T1000 (cell line): ENCODE results near the gene STUB1.

Experiments
- DNase-seq: peaks from one replicate; lab custom pipeline; 2025; ENCODE audit warnings: mixed read lengths; lab: John Stamatoyannopoulos, UW

The STUB1 gene

DNA sequence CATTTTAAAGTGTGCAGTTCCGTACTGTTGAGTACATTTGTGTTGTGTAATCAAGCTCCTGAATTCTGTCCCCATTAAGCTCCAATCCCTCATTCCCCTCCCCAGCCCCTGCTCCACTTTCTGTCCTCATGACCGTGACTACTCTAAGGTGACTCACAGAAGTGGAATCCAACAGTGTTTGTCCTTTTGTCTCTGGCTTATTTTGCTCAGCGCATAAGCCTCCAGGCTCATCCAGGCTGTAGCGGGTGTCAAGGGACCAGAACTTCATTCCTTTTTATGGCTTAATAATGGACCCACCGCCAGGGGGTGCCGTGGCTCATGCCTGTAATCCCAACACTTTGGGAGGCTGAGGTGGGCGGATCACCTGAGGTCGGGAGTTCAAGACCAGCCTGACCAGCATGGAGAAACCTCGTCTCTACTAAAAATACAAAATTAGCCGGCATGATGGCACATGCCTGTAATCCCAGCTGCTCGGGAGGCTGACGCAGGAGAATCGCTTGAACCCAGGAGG is 32.6 kb downstream of the STUB1 start:
- peak; percentile 87 for DNase-seq

DNA sequence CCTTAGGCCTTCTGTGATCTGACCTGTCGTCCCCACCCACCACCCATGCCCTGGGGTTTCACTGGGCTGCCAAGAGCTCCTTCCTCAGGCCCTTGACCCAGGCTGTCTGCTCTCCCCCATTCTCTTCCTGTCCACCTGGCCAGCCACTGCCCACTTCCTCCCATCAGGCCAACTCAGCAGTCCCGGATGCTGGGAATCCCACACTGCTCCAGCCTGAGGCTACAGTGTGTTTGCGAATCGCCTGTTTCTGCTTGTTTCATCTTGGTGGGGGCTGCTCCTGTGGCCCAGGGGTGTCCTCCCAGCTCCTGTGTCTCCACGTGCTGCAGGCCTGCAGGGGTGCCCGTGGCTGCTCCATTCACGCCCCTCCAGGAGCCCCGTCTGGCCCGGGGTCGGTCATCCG is 33.9 kb downstream of the STUB1 start:
- no peak for DNase-seq

DNA sequence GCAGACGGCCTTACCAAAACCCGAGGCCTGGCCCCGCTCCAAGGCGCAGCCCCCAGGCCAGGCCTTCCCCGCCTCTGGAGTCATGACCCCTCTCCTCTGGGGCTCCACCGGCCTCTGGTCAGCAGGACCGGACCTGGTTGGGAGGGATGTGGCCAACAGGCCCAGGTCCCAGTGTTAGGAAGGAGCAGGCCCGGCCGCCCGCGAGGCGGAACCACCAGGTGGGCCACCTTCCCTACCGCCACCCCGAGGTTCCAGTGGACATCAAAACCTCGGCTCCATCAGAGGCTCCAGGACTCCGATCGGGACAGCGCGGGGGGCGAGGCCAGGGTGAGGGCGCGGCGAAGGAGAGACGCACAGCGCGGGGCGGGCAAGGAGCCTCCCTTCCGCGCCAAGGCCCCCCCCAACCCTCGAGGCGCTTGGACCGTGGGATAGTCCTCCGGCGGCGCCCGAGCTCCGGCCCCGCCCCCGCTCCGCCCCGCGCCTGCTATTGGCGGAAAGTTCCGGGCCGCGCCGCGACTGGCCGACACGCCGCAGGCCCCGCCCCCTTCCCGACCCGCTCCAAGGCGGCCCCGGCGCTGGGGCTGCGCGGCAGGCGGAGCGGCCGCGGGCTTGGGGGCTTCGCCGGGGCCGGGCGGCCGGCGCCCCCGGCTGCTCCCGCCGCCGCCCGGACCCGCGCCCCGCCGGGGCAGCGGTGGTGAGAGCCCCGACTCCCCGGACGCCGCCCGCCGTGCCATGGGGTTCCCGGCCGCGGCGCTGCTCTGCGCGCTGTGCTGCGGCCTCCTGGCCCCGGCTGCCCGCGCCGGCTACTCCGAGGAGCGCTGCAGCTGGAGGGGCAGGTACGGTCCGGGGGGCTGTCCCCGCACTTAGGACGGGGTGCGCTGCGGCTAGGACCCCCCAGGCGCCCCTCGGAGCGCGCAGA is 34.6 kb downstream of the STUB1 start, which contains the start of gene METRN:
TSS of gene METRN (plus strand) at position 561 of the 919 bp plus-strand sequence. CDS start at position 733, 172 bp downstream.
- peak; percentile 88 for DNase-seq

DNA sequence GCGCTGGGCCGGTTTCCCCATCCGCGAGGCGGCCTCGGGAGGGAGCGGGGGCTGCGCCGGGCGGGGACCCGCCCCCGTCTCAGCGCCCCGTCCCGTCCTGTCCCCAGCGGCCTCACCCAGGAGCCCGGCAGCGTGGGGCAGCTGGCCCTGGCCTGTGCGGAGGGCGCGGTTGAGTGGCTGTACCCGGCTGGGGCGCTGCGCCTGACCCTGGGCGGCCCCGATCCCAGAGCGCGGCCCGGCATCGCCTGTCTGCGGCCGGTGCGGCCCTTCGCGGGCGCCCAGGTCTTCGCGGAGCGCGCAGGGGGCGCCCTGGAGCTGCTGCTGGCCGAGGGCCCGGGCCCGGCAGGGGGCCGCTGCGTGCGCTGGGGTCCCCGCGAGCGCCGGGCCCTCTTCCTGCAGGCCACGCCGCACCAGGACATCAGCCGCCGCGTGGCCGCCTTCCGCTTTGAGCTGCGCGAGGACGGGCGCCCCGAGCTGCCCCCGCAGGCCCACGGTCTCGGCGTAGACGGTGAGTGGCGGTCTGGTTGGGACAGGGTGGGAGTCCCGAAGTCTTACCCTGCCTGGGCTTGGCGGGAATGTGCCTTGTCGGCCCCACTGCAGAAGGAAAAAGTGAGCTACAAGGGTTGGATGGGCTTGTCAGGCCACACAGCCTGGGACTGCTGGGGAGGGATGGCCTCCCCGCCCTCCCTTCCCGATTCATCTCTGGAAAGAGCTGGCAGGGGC is 35.4 kb downstream of the STUB1 start:
- no peak for DNase-seq

DNA sequence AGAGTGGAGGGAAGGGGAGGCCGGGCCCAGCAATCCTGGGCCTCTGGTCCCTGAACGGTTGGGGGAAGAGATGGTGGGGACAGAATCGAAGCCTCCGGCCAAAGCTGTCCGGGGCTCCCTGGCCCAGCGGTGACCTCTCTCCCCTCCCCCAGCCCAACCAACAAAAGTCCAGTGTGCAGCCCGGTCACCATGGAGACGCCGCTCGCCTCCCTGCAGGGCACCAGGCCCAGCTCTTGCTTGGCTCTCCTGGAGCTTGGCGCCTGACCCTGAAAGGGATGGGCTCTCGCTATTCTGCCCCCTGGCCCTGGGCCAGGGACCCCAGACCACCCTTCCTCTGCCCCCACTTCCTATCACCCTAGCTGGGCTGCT is 36.0 kb downstream of the STUB1 start:
- DNase-seq, result no peak

DNA sequence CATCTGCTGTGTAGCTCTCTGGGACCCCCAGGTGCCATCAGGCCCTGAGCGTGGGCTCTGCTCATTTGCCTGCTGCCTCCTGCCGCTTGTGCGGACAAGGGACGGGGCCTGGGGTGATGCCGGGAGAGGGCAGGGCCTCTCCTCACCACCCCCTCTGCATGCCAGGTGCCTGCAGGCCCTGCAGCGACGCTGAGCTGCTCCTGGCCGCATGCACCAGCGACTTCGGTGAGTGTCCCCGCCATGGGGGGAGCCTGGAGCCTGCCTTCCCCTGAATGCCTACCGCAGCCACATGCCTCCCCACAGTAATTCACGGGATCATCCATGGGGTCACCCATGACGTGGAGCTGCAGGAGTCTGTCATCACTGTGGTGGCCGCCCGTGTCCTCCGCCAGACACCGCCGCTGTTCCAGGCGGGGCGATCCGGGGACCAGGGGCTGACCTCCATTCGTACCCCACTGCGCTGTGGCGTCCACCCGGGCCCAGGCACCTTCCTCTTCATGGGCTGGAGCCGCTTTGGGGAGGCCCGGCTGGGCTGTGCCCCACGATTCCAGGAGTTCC is 36.6 kb downstream of the STUB1 start:
- no peak for DNase-seq

DNA sequence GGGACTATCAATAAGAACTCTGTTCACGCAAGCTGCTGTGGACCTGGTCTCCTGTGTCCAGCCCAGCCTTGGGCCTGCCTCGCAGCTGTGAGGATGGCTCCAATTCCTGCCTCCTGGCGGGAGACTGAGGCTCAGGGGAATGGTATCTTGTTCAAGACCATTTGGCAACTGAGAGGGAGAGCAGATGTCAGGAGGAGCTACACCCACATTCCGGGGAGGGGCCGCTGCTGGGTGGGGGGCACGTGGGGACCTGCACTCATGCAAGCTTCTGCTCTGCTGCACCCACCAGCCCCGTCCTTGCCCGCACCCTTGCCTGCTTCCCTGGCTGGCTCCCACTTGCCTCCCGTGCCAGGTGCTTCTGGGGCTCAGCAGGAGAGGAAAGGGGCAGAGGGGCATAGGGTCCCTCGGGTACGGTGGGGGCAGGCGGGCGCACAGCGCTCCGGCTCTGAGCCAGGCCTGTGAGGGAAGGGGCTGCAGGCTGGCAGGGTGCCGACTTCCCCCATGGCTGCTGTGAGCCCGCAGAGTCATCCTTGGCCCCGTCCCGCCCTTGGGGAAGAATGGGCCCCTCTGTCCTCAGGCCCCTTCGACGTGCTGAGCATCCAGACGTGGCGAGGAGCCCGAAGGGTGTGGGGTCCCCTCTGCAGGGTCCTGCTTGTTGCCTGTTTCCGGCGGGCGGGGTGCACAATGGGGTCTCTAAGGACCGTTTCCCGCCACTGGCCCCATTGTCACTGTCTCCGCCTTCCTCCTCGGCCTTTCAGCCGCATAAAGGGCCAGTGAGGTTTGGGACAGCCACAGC is 37.4 kb downstream of the STUB1 start:
- DNase-seq, result no peak

DNA sequence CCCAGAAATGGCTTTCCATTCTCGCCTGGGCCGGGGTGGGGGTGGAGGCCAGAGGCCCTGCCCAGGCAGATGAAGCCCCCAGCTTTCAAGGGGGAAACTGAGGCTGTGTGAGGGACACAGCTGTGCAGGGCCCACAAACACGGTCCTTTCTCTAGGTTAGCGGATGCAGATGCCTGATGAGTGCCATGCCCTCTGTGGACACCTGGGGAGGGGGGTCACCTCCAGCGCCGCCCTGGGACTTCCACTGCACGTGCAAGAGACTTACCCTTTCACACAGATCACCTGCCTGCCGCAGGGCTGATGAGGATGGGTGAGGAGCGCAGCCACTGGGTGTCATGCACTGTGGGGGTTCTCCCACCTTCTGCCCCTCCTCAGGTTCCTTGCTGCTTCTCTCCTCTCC is 38.2 kb downstream of the STUB1 start:
- DNase-seq, result no peak

DNA sequence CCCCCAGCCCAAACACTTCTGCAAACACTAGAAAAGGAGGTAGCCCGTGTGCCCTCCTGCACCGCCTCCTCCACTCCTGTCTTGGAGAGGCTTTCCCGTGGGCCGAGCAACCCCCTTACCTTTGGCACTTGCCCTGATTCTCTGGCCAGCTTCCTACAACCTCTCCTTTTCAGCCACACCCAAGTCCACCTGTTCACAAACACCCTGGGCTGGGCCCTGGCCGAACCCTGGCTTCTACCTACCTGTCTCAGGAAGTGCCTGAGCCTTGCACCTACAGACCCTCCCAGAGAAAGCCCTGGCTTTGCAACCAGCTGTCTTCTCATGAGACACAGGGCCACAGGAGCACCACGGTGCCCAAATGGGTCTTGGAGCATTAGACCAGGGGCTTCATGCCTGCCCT is 38.7 kb downstream of the STUB1 start:
- DNase-seq, result no peak

DNA sequence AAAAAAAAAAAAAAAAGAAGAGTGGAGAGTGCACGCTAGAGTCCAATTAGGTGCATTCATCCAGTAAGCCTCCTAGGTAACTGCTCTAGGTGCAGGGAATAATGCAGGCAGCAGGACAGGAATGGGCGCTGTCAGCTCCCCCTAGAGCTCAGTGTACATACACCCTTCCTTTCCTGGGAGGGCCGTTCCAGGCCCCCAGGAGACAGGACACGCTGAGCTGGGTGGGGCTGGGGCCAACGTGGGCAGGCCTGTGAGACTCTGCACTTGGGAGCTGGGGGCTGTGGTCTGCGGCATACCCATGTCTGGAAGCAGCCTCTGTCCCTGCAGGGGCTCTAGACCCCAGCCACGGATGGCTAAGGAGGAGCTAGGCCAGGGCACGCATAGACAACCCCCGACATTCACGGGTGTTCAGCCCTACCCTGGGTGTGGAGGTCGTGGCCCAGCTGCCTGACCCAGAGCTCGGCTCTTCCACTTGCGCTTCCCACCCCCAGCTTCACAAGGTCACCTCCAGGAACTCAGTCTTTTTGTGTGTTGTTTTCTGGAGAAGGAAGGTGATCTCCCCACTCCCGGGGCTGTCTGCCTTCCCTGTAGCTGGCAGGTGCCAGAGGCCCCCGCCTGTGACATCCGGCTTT is 39.7 kb downstream of the STUB1 start:
- DNase-seq, result no peak

DNA sequence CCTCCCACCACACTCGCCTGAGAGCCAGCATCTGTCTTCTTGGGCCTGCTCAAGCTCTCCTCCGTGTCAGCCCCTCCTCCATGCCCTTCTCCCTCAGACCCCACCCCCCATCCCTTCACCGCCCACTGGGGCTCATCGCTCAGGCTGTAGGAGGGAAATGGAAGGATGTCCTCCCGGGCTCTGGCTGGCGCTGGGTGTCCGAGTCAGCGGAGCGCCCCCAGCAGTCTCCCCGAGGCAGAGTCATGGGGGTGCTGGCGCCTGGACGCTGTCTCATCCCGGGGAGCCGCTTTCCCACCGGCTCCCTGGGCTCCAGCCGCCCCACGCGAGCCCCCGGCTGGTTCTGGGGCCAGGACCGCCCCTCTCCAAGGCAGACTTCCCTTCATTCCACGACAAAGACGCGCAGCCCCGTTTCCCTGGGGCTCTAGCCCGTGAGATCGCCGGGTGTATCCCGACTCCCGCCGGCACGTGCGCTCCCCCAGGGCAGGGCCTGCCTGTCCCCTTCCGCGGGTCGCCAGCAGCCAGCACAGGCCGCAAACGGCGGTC is 40.3 kb downstream of the STUB1 start:
- peak; percentile 30 for DNase-seq

DNA sequence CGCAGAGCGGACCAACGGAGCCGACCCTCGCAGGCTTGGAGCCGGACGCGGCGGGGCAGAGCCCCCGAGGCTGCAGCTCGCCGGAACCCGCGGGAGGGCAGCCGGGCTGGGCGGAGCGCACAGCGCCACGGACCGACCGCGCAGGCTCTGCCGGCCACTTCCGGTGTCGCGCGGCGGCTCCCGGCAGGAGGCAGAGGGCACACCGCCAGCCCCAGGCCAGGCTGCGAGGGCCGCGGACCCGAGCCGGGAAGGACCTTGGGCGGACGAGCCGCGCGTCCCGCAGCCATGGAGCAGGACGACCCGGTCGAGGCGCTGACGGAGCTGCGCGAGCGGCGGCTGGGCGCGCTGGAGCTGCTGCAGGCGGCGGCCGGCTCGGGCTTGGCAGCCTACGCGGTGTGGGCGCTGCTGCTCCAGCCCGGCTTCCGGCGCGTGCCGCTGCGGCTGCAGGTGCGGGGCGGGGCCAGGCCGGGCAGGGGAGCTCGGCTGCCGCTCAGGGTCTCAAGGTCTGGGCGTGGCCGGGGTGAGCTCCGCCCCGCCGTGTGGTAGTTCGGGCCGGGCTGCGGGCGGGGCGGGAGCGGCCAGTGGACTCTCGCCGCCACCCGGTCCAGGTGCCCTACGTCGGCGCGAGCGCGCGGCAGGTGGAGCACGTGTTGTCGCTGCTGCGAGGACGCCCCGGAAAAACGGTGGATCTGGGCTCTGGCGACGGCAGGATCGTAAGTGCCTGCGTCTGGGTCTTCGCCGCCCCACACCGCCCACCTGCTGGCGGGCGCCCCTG is 41.0 kb downstream of the STUB1 start, which contains the start of gene ANTKMT:
TSS of gene ANTKMT (plus strand) at position 157 of the 775 bp plus-strand sequence. CDS start at position 286, 129 bp downstream.
- DNase-seq, result peak; percentile 84

DNA sequence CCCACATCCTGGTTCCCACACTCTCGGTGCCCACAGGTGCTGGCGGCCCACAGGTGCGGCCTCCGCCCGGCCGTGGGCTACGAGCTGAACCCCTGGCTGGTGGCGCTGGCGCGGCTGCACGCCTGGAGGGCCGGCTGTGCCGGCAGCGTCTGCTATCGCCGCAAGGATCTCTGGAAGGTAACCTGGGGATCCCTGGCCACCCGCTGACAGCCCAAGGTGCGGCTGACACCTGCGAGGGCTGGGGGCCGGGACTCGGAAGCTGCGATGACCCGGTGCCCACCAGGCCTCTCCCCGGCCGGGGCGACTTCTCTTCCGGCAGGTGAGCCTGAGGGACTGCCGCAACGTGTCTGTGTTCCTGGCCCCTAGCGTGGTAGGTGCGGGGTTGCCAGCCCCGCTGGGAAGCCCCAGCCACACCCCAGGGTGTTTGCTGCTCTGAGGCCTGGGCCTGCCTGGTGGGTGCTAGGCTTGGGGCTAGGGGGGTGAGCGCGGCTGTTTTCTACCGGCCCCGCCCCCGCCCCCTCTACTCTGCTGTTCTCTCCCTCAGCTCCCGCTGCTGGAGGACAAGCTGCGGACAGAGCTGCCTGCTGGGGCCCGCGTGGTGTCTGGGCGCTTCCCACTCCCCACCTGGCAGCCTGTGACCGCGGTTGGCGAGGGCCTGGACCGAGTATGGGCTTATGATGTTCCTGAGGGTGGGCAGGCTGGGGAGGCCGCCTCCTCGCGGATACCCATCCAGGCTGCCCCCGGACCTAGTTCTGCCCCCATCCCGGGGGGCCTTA is 41.7 kb downstream of the STUB1 start:
- DNase-seq, result no peak

DNA sequence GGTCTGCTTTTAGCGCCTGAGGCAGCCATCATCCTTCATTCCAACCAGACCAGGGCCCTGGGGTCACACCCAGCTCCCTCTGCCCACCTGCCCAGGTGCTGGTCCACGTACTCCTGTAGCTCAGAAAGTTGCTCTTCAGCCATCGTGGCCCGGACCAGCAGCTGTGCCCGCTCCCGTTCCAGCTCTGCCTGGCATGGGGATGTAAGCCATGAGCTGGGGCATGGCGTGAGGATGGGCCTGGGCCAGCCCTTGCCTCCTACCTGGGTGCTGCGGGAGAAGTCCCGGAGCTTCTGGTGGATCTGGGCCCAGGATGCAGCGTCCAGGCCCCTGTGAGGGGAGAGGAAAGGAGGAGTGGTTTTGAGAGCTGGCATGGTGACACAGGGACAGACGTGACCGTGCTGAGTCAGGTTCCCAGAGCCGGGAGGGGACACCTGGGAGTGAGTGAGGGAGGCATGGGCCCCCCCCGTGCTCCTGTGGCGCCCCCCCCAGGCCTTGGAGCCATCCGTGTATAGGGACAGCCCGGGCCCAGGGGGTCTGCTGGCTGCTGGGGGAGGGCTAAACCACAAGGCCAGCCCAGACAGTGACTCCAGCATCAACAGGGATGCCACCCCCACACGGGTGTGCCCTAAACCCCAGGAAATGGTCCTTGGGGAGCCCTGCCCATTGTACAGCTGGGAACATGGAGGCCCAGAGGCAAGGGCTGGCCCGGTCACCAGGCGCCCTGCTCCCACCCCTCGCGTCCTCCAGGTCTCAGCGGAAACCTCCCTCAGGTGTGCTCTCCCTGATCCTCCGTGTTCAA is 42.8 kb downstream of the STUB1 start:
- DNase-seq, result no peak

DNA sequence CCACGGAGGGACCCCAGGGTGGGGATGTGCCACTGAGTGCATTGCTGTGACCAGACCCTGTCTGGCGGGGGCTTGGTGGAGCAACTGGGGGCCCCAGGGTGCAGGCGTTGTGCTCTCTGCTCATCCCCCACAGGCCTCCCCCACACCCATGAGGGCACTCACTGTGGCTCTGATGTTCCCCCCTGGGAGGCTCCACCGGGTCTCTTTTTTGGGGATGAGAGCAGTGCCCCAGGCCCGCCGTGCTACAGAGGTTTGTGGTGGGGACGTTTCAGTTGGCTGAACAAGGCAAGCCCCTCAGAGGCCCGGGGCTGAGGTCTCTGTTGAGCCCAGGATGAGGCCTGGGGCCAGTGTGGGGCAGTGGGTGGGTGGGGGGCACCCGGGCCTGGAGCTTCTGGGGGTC is 43.5 kb downstream of the STUB1 start:
- no peak for DNase-seq

DNA sequence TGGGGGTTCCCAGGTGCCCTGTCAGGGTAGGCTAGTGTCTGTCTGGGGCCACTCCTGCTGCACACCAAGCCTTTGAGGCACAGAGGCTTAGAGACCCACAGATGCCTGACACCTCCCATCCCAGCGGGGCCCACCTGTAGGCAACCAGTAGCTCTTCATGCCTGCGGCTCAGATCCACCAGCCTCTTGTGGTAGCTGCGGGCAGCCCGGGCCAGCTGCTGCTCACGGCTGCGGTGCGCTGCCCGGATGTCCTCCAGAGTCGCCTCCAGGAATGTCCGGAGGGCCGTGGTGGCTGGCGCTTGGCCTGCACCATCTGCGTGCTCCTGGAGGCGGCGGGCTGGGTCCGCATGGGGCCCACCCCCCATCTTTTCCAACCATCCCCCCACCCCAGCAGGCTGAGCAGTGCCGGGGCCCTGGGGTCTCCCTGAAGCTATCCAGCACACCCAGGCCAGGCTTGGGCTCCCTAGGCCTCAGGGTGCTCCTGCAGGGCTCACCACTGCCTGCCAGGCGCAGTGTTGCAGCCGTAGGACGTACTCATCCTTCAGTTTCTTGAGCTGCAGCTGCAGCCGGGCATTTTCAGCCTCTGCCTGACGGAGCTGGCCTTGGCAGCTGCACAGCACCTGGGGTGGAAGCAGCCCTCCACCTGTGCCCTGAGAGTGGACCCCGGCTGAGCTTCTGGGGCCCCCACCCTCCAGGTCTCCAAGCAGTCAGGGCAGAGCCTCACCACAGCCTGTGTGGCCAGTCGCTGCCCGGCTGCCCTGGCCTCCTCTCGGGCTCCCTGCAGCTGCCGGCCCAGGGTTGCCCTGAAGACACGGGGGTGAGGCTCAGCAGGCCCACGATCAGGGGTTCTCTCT is 44.2 kb downstream of the STUB1 start:
- no peak for DNase-seq

DNA sequence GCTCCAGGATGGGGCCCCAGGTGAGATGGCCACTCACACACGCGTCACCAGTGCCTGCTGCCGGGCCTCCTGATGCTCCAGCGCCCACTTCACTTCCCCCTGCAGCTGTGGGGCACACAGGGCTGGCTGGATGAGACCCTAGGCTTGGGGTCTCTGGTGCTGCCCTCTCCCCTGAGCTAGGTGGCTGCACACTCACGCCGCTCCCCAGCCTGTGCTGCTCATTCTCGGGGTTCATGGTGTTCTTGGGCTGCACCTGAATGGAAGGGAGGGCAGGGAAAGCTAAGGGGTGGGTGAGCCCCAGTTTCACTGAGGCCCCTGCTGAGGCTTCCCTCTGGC is 44.8 kb downstream of the STUB1 start:
- no peak for DNase-seq
